OCI-LY7 (cell line): Measurements from ENCODE around the gene MKNK2. TPM values are rescaled to one million over a fixed set of nuclear protein-coding genes. Genes with fewer than 3 reads are reported as not detected.

Source experiments
- BruUV-seq: library from RNA; stranded (reverse); fragments of 400-500 nt; replicated peaks from 2 replicates; lab custom pipeline; 2021; lab: Mats Ljungman, UMichigan
- CTCF ChIA-PET: fragments of 300-600 bp; sonication (Branson Sonifier 250); formaldehyde crosslinking; loops from one replicate; lab custom pipeline; 2022; ENCODE audit warnings: antibody characterized with exemption; ENCODE audit not compliant: unreplicated experiment; lab: Charles Lee
- POLR2A ChIA-PET: fragments of 300-600 bp; sonication (Branson Sonifier 250); formaldehyde crosslinking; loops from one replicate; lab custom pipeline; 2022; ENCODE audit warnings: antibody characterized with exemption; lab: Charles Lee
- DNase-seq: peaks from one replicate; pipeline ENCODE4 v3.0.0-alpha.2; 2015; ENCODE audit warnings: low spot score
- H2AFZ ChIP-seq: fragments of 200-600 bp; sonication (generic), shearing (Covaris generic); 2 replicates; pipeline ENCODE4 v1.6.1; 2014; ENCODE audit warnings: mild to moderate bottlenecking, antibody characterized with exemption, low read length, moderate library complexity
- H3K27ac ChIP-seq: fragments of 200-600 bp; sonication (generic); 2 replicates; pipeline ENCODE4 v1.5.1; 2014; ENCODE audit warnings: mixed run types, low read depth, mild to moderate bottlenecking, moderate library complexity, low read length, inconsistent platforms; ENCODE audit not compliant: poor library complexity, severe bottlenecking
- H3K36me3 ChIP-seq: fragments of 200-600 bp; sonication (generic); 2 replicates; pipeline ENCODE4 v1.6.1; 2014; ENCODE audit warnings: mild to moderate bottlenecking, antibody characterized with exemption, low read length, moderate library complexity, mixed read lengths; ENCODE audit not compliant: insufficient read depth
- H3K4me1 ChIP-seq: fragments of 200-600 bp; sonication (generic); 2 replicates; pipeline ENCODE4 v1.5.1; 2014; ENCODE audit warnings: mild to moderate bottlenecking, low read length; ENCODE audit not compliant: insufficient read depth, poor library complexity, severe bottlenecking
- H3K4me2 ChIP-seq: fragments of 200-600 bp; sonication (generic); 2 replicates; pipeline ENCODE4 v1.6.1; 2014; ENCODE audit warnings: mild to moderate bottlenecking, low read length
- H3K4me3 ChIP-seq: fragments of 200-600 bp; sonication (generic); 2 replicates; pipeline ENCODE4 v1.5.1; 2014; ENCODE audit warnings: mild to moderate bottlenecking, low read depth, low read length; ENCODE audit not compliant: poor library complexity, severe bottlenecking
- H3K79me2 ChIP-seq: fragments of 200-600 bp; sonication (generic); 2 replicates; pipeline ENCODE4 v1.6.1; 2016; ENCODE audit warnings: low read depth, mild to moderate bottlenecking, low read length, moderate library complexity, mixed read lengths; ENCODE audit not compliant: insufficient read depth
- H3K9me2 ChIP-seq: fragments of 200-600 bp; sonication (generic); 2 replicates; pipeline ENCODE4 v1.6.1; 2016; ENCODE audit warnings: mild to moderate bottlenecking, low read length, mixed read lengths; ENCODE audit not compliant: insufficient read depth
- H3K9me3 ChIP-seq: fragments of 200-600 bp; sonication (generic); 2 replicates; pipeline ENCODE4 v1.6.1; 2014; ENCODE audit warnings: mild to moderate bottlenecking, mixed run types, low read length, mixed read lengths
- H4K20me1 ChIP-seq: fragments of 200-600 bp; sonication (generic); 2 replicates; pipeline ENCODE4 v1.6.1; 2014; ENCODE audit warnings: mild to moderate bottlenecking, antibody characterized with exemption, low read length, moderate library complexity, mixed read lengths; ENCODE audit not compliant: insufficient read depth
- EZH2phosphoT487 ChIP-seq: fragments of 200-600 bp; sonication (generic); IDR thresholded peaks from 2 replicates; pipeline ENCODE4 v1.6.1; 2018; ENCODE audit warnings: low read depth, borderline replicate concordance, mild to moderate bottlenecking, mixed run types, antibody characterized with exemption, low read length, moderate library complexity, mixed read lengths
- intact Hi-C: fragments of 100-400 bp; cut with micrococcal nuclease; formaldehyde crosslinking; loops from one replicate; pipeline ENCODE4 v1.10.0; 2022; ENCODE audit not compliant: unreplicated experiment
- total RNA-seq, 2 experiments: library from RNA; depleted of rRNA in 1 of 2; stranded (reverse); fragments of >200 nt in 1 of 2; shearing (Covaris generic) in 1 of 2; gene quantifications; 2 replicates each; pipeline ENCODE4 v1.2.3, GENCODE V29; 2014 to 2022
- TF ChIP-seq, protein P1 (sequence below): fragments of 200-600 bp; sonication (generic); conservative IDR thresholded peaks from 2 replicates; pipeline ENCODE4 v1.5.1; 2014; ENCODE audit warnings: mild to moderate bottlenecking, antibody characterized with exemption, low read length, moderate library complexity, mixed read lengths

MKNK2 gene
- total RNA-seq, 2 experiments from 2014 or later = 115 to 225 TPM

DNA sequence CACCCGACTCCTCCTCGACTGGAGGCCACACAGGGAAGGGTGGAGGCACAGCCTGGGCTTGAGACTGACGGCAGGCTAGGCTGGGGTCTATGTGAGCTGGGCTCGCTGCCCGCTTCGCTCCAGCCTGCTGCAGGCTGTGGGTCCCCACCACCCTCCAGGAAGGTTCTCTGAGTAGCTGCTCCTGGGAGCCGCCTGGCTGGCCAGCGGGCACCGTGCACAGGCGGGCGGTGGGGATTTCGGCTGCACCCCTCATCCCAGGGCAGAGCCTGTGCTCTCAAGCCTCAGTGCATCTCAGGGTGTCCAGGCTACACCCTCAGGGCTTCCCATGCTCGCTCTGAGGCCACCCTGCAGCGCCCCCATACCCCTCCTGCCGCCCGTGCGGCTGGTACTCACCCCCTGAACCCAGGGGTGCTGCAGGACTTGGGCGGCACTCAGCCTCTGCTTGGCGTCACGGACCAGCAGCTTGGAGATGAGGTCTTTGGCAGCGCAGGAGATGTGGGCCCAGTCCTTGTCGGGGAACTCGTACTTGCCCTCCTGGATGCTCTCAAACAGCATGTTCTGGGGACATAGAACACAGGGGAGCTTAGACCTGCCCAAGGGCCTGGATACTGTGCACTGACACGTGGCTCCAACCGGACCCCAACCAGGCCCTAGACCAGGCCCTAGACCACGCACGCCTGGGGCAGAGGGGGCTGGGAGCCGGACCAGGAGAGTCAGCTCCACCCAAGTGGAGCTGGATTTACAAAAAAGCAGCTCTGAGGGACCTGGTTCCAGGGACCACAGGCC is 10.2 kb downstream of the MKNK2 start:
- Histone ChIP-seq H2AFZ (no peak overlapping the region), H3K27ac (peak overlapping the region; percentile 57), H3K79me2 (0 out of 2 replicates have a peak, but pooled peaks cover 4% of the 10 kb centered on the region), H3K9me3 (no peaks in the 10 kb centered on the region), H3K4me2 (peak overlapping the region; percentile 74), H3K9me2 (no peaks in the 10 kb centered on the region), H3K4me3 (peak overlapping the region; percentile 61), H3K36me3 (peaks cover 71% of the 10 kb centered on the region), H4K20me1 (no peaks in the 10 kb centered on the region), H3K4me1 (peaks cover 37% of the 10 kb centered on the region)
- ChIA-PET POLR2A (interaction anchor here (1.7 kb wide), 1 partner anchor 11 kb away, joined by 7 read pairs; no protein-coding TSS in a partner anchor), CTCF (no interaction called here)
- no TSS peak for BruUV-seq
- no peak for DNase-seq
- intact Hi-C loops = no loop called here
- TF ChIP-seq EZH2phosphoT487 = no peak
- TF ChIP-seq, protein P1, sequence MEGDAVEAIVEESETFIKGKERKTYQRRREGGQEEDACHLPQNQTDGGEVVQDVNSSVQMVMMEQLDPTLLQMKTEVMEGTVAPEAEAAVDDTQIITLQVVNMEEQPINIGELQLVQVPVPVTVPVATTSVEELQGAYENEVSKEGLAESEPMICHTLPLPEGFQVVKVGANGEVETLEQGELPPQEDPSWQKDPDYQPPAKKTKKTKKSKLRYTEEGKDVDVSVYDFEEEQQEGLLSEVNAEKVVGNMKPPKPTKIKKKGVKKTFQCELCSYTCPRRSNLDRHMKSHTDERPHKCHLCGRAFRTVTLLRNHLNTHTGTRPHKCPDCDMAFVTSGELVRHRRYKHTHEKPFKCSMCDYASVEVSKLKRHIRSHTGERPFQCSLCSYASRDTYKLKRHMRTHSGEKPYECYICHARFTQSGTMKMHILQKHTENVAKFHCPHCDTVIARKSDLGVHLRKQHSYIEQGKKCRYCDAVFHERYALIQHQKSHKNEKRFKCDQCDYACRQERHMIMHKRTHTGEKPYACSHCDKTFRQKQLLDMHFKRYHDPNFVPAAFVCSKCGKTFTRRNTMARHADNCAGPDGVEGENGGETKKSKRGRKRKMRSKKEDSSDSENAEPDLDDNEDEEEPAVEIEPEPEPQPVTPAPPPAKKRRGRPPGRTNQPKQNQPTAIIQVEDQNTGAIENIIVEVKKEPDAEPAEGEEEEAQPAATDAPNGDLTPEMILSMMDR = no peak

DNA sequence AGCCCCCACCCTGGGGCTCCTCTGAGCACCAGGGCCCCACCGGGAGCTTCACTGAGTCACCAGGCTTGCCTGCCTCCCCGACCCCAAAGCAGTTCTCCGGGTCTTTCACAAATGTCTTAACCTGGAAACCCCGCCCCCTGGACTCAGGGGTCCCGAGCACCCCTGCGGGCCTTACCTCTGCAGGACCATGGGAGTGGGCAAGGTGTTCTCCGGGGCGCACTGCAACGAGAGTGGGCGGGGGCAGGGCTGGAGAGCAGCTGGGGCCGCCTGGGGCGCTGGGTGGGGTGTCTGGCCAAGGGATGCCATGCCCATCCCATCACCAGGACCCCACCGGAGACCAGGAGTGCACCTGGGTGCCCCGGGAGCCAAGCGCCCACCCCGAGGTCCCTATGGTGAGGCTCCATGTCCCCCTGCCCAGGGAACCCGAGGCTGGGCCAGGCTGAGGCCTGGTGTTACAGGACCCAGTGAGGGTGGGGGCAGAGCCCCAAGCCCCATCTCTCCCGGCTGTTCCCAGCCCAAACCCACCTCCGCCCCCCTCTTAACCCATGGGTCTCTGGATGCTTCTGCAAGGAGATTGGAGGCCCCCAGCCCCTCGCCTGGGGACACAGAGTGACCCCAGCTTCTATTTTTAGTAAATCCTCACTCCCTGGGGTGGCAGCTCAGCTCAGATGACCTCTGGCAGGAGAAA is 10.9 kb downstream of the MKNK2 start:
- 0 out of 2 replicates have a peak, but pooled peaks cover 4% of the 10 kb centered on the region for H3K79me2 ChIP-seq
- H2AFZ ChIP-seq = no peak overlapping the region
- H3K4me1 ChIP-seq = peaks cover 40% of the 10 kb centered on the region
- BruUV-seq = no TSS peak
- no peak overlapping the region for H3K4me2 ChIP-seq
- H3K4me3 ChIP-seq = no peak overlapping the region
- intact Hi-C loops = no loop called here
- ChIA-PET CTCF (no interaction called here), POLR2A (no interaction called here)
- TF ChIP-seq EZH2phosphoT487 = no peak
- TF ChIP-seq, protein P1 = no peak
- peaks cover 64% of the 10 kb centered on the region for H3K36me3 ChIP-seq
- no peaks in the 10 kb centered on the region for H3K9me3 ChIP-seq
- no peak for DNase-seq
- H3K9me2 ChIP-seq = no peaks in the 10 kb centered on the region
- H3K27ac ChIP-seq = no peak overlapping the region
- H4K20me1 ChIP-seq = no peaks in the 10 kb centered on the region
